ES-I3 (cell line): Measurements from ENCODE around the gene CSF1.
"Not testable (repeated sequence)": the region's sequence is repeated elsewhere in the genome, so short reads cannot be mapped to it uniquely, and the experiment has no call there.

ENCODE experiments used
- H3K36me3 ChIP-seq: 2 replicates; pipeline ENCODE4 v1.6.1; 2013; ENCODE audit warnings: mild to moderate bottlenecking, low read length, control low read depth, moderate library complexity; ENCODE audit not compliant: insufficient read depth
- H3K4me1 ChIP-seq: 2 replicates; pipeline ENCODE4 v1.6.1; 2013; ENCODE audit warnings: mild to moderate bottlenecking, control low read depth, low read length; ENCODE audit not compliant: insufficient read depth
- H3K9ac ChIP-seq: 2 replicates; pipeline ENCODE4 v1.6.1; 2013; ENCODE audit warnings: low read depth, mild to moderate bottlenecking, low read length, moderate library complexity
- H3K9me3 ChIP-seq: 2 replicates; pipeline ENCODE4 v1.6.1; 2013; ENCODE audit warnings: mild to moderate bottlenecking, low read length, moderate library complexity; ENCODE audit not compliant: control insufficient read depth, insufficient read depth

Gene CSF1

GRCh38 chr1:109917051-109917767, 6.6 kb downstream of the CSF1 start:
- Histone ChIP-seq H3K4me1 (no peaks in the 10 kb centered on the region; the same call in 1 of the 2 replicates), H3K9ac (no peak overlapping the region), H3K9me3 (no peaks in the 10 kb centered on the region), H3K36me3 (no peaks in the 10 kb centered on the region)

GRCh38 chr1:109917768-109918606, 7.3 kb downstream of the CSF1 start:
- no peaks in the 10 kb centered on the region for H3K9me3 ChIP-seq
- H3K36me3 ChIP-seq: no peaks in the 10 kb centered on the region
- no peak overlapping the region for H3K9ac ChIP-seq
- no peaks in the 10 kb centered on the region for H3K4me1 ChIP-seq

DNA sequence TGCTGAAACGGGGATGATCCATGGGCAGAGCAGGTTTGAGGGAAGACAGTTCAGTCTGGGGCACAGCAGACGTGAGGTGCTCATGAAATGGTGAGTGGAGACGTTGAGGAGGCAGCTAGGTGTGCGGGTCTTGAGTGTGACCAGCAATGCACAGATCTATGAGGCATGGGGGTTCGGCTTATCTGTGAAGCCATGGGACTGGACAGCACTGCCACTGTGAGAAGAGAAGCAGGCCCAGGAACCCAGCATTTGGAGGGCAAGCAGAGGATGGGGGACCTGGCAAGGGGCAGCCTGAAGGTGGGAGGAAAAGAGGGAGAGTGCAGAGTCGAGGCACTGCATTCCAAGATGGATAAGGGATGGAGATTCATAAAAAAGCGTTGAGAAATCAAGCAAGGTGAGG, 8.0 kb downstream of the CSF1 start:
- H3K9me3 ChIP-seq: no peaks in the 10 kb centered on the region
- H3K9ac ChIP-seq: no peak overlapping the region
- no peaks in the 10 kb centered on the region for H3K36me3 ChIP-seq
- no peaks in the 10 kb centered on the region for H3K4me1 ChIP-seq

GRCh38 chr1:109919303-109919702, 8.7 kb downstream of the CSF1 start:
- Histone ChIP-seq H3K4me1 (no peaks in the 10 kb centered on the region), H3K9me3 (no peaks in the 10 kb centered on the region), H3K9ac (no peak overlapping the region), H3K36me3 (no peaks in the 10 kb centered on the region; the same call in 1 of the 2 replicates)

GRCh38 chr1:109920391-109920790, 9.7 kb downstream of the CSF1 start:
- not testable (repeated sequence) for H3K9ac ChIP-seq, H3K4me1 ChIP-seq, H3K9me3 ChIP-seq, H3K36me3 ChIP-seq

- no peak overlapping the region for H3K9ac ChIP-seq
- no peaks in the 10 kb centered on the region for H3K9me3 ChIP-seq
- H3K4me1 ChIP-seq: no peaks in the 10 kb centered on the region
- H3K36me3 ChIP-seq: peaks cover 12% of the 10 kb centered on the region; the same call in 1 of the 2 replicates
Observed at GRCh38 chr1:109922326-109922725, 11.7 kb downstream of the CSF1 start.

DNA sequence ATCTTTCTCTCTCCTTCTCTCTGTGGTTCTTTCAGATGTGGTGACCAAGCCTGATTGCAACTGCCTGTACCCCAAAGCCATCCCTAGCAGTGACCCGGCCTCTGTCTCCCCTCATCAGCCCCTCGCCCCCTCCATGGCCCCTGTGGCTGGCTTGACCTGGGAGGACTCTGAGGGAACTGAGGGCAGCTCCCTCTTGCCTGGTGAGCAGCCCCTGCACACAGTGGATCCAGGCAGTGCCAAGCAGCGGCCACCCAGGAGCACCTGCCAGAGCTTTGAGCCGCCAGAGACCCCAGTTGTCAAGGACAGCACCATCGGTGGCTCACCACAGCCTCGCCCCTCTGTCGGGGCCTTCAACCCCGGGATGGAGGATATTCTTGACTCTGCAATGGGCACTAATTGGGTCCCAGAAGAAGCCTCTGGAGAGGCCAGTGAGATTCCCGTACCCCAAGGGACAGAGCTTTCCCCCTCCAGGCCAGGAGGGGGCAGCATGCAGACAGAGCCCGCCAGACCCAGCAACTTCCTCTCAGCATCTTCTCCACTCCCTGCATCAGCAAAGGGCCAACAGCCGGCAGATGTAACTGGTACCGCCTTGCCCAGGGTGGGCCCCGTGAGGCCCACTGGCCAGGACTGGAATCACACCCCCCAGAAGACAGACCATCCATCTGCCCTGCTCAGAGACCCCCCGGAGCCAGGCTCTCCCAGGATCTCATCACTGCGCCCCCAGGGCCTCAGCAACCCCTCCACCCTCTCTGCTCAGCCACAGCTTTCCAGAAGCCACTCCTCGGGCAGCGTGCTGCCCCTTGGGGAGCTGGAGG, 12.7 kb downstream of the CSF1 start:
- Histone ChIP-seq H3K4me1 (no peaks in the 10 kb centered on the region), H3K9ac (no peak overlapping the region), H3K9me3 (no peaks in the 10 kb centered on the region), H3K36me3 (peaks cover 12% of the 10 kb centered on the region; the same call in 1 of the 2 replicates)

- peaks cover 12% of the 10 kb centered on the region; the same call in 1 of the 2 replicates for H3K36me3 ChIP-seq
- no peak overlapping the region for H3K9ac ChIP-seq
- no peaks in the 10 kb centered on the region for H3K9me3 ChIP-seq
- H3K4me1 ChIP-seq: no peaks in the 10 kb centered on the region
Observed at GRCh38 chr1:109923946-109924275, 13.3 kb downstream of the CSF1 start.

DNA sequence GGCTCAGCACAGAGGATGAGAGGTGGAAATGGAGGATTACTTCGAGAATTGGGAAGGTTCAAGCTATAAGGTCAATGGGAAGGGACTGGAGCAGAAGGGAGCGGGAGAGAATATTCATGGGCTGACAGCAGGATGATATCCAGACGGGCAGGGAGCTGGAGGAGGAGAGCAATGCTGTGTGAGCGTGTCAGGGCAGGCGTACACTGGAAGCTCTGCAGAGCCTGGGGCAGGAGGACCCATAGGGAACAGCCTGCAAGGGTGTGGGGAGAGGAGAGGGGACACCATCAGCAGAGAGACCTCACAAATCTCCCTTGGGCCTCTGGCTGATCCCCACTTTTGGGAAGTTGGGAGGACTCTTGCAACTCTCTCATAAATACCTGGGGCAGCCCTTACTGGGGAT, 13.7 kb downstream of the CSF1 start:
- no peaks in the 10 kb centered on the region for H3K9me3 ChIP-seq
- no peaks in the 10 kb centered on the region for H3K4me1 ChIP-seq
- no peak overlapping the region for H3K9ac ChIP-seq
- H3K36me3 ChIP-seq: peaks cover 12% of the 10 kb centered on the region; the same call in 1 of the 2 replicates

- 0 out of 2 replicates have a peak, but pooled peaks cover under 1% of the 10 kb centered on the region for H3K4me1 ChIP-seq
- no peak overlapping the region for H3K9ac ChIP-seq
- peaks cover 12% of the 10 kb centered on the region; the same call in 1 of the 2 replicates for H3K36me3 ChIP-seq
- no peaks in the 10 kb centered on the region for H3K9me3 ChIP-seq
Observed at GRCh38 chr1:109925159-109925990, 14.7 kb downstream of the CSF1 start.

GRCh38 chr1:109926662-109927300, 16.1 kb downstream of the CSF1 start:
- no peak overlapping the region for H3K9ac ChIP-seq
- H3K36me3 ChIP-seq: peaks cover 12% of the 10 kb centered on the region; the same call in 1 of the 2 replicates
- no peaks in the 10 kb centered on the region for H3K9me3 ChIP-seq
- H3K4me1 ChIP-seq: peaks cover 3% of the 10 kb centered on the region

GRCh38 chr1:109927356-109927755, 16.7 kb downstream of the CSF1 start:
- H3K9ac ChIP-seq: no peak overlapping the region
- no peaks in the 10 kb centered on the region for H3K9me3 ChIP-seq
- H3K36me3 ChIP-seq: peaks cover 12% of the 10 kb centered on the region; the same call in 1 of the 2 replicates
- peaks cover 3% of the 10 kb centered on the region for H3K4me1 ChIP-seq

- Histone ChIP-seq H3K36me3 (peaks cover 12% of the 10 kb centered on the region; the same call in 1 of the 2 replicates), H3K4me1 (peaks cover 3% of the 10 kb centered on the region), H3K9me3 (no peaks in the 10 kb centered on the region), H3K9ac (no peak overlapping the region)
Observed at GRCh38 chr1:109927911-109928321, 17.3 kb downstream of the CSF1 start.
